ENCODE measurements around the gene TMEM145. TPM values are rescaled to one million over a fixed set of nuclear protein-coding genes. Genes with fewer than 3 reads are reported as not detected.

Gene TMEM145
- polyA plus RNA-seq, 1 donor (not counting 4 experiments of a cell fraction or from before 2014, with no cell fraction given): not detected

DNA sequence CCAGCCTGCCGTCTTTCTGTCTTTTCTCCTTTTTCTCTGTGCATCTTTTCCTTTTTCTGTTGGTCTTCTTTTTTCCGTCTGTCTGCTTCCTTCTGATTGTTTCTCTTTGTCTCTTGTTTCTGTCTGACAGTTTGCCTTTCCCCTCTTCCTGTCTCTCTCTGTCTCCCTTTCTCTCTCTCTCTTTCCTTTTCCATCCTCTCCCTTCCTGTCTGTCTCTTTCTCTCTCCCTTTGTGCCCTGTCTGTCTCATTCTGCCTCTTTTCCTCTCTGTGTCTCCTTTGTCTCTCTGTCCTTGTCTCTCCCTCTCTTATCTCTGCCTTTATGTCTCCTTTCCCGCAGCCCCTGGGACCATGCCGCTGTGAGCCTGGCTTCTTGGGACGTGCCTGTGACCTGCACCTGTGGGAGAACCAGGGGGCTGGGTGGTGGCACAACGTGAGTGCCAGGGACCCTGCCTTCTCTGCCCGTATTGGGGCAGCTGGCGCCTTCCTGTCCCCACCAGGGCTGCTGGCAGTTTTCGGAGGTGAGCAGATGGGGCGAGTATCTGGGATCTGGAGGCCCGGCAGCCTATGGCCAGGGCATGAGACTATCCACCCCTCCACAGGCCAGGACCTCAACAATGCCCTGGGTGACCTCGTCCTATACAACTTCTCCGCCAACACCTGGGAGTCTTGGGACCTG, 21.7 kb downstream of the TMEM145 start:
- DNase-seq (ENCODE audit: low read depth, low spot score) (no peak), FAIRE-seq (no peak)
- peaks cover 3 to 9% of the 10 kb centered on the region in 2 experiments for H3K36me3 ChIP-seq (ENCODE audit: control insufficient read depth in 2 of 2, extremely low read depth in 1 of 2, insufficient read depth in 2 of 2, low read length in 2 of 2)
- H2AFZ ChIP-seq (ENCODE audit: control insufficient read depth, low read length): no peak overlapping the region
- H4K20me1 ChIP-seq (ENCODE audit: control insufficient read depth, extremely low read depth, insufficient read depth, low read length): no peaks in the 10 kb centered on the region
- H3K27me3 ChIP-seq (ENCODE audit: control insufficient read depth, extremely low read depth, insufficient read depth, low read length): no peaks in the 10 kb centered on the region
- no peak overlapping the region for H3K27ac ChIP-seq (ENCODE audit: control insufficient read depth, insufficient read depth, low read length)
- dilution Hi-C loops (cut with MboI; ENCODE audit: extremely low pct_ligation_motif_present, low sequenced_read_pairs): no loop called here
- no peak overlapping the region for H3K4me3 ChIP-seq (ENCODE audit: control insufficient read depth in 2 of 3, extremely low read depth in 1 of 3, insufficient read depth in 2 of 3, low read depth in 1 of 3, low read length in 3 of 3)
- H3K4me1 ChIP-seq (ENCODE audit: control insufficient read depth, extremely low read depth, insufficient read depth, low read length): no peaks in the 10 kb centered on the region
- H3K4me2 ChIP-seq (ENCODE audit: control insufficient read depth, extremely low read depth, insufficient read depth, low read depth, low read length): no peak overlapping the region
- no peaks in the 10 kb centered on the region for H3K9me1 ChIP-seq (ENCODE audit: control insufficient read depth, extremely low read depth, insufficient read depth, low read length)
- no peaks in the 10 kb centered on the region for H3K9me3 ChIP-seq (ENCODE audit: control insufficient read depth, low read depth, low read length)
- H3K79me2 ChIP-seq (ENCODE audit: control insufficient read depth, insufficient read depth, low read length): no peaks in the 10 kb centered on the region
- H3K9ac ChIP-seq (ENCODE audit: control insufficient read depth, extremely low read depth, insufficient read depth, low read length): no peak overlapping the region
- TF ChIP-seq, protein P1, sequence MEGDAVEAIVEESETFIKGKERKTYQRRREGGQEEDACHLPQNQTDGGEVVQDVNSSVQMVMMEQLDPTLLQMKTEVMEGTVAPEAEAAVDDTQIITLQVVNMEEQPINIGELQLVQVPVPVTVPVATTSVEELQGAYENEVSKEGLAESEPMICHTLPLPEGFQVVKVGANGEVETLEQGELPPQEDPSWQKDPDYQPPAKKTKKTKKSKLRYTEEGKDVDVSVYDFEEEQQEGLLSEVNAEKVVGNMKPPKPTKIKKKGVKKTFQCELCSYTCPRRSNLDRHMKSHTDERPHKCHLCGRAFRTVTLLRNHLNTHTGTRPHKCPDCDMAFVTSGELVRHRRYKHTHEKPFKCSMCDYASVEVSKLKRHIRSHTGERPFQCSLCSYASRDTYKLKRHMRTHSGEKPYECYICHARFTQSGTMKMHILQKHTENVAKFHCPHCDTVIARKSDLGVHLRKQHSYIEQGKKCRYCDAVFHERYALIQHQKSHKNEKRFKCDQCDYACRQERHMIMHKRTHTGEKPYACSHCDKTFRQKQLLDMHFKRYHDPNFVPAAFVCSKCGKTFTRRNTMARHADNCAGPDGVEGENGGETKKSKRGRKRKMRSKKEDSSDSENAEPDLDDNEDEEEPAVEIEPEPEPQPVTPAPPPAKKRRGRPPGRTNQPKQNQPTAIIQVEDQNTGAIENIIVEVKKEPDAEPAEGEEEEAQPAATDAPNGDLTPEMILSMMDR (optimal IDR thresholded peaks at IDR 0.05 in 1 of 3, IDR thresholded peaks at IDR 0.05 in 1 of 3, conservative IDR thresholded peaks at IDR 0.05 in 1 of 3; ENCODE audit: extremely low read depth in 1 of 3, insufficient read depth in 2 of 3, low read length in 3 of 3): no peak
- no peak for TF ChIP-seq EZH2 (IDR thresholded peaks at IDR 0.05; ENCODE audit: low read length)

DNA sequence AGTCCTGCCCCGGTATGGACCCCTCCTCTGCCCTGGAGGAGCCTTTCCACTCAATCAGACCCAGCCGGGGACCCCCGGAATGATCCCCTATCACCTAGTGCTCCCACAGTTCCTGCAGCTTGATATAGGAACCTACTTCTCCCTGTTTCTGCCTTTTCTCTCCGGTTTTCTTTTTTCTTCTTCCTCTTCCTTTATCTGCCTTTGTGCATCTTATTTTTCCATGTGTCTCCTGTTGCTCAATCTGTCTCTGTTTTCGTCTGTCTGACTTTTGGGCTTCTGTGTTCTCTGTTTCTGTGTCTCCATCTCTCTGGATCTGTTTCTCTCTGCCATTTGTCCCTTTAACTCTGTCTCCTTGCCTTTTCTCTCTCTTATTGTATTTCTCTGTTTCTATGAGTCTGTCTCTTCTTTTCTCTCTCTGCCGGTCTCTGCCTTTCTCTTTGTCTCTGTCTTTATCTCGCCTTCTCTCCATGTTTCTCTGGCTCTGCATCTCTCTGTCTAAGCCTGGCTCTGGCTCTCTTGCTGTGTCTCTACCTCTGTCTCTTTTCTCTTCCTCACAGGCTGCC, 22.3 kb downstream of the TMEM145 start:
- Histone ChIP-seq H3K36me3 (ENCODE audit: control insufficient read depth in 2 of 2, extremely low read depth in 1 of 2, insufficient read depth in 2 of 2, low read length in 2 of 2) (peaks cover 3 to 9% of the 10 kb centered on the region in 2 experiments), H3K79me2 (ENCODE audit: control insufficient read depth, insufficient read depth, low read length) (no peaks in the 10 kb centered on the region), H3K27me3 (ENCODE audit: control insufficient read depth, extremely low read depth, insufficient read depth, low read length) (no peaks in the 10 kb centered on the region), H4K20me1 (ENCODE audit: control insufficient read depth, extremely low read depth, insufficient read depth, low read length) (no peaks in the 10 kb centered on the region), H3K9me3 (ENCODE audit: control insufficient read depth, low read depth, low read length) (no peaks in the 10 kb centered on the region), H3K4me1 (ENCODE audit: control insufficient read depth, extremely low read depth, insufficient read depth, low read length) (no peaks in the 10 kb centered on the region), H3K9me1 (ENCODE audit: control insufficient read depth, extremely low read depth, insufficient read depth, low read length) (no peaks in the 10 kb centered on the region), H3K9ac (ENCODE audit: control insufficient read depth, extremely low read depth, insufficient read depth, low read length) (no peak overlapping the region), H2AFZ (ENCODE audit: control insufficient read depth, low read length) (no peak overlapping the region), H3K4me2 (ENCODE audit: control insufficient read depth, extremely low read depth, insufficient read depth, low read depth, low read length) (no peak overlapping the region), H3K27ac (ENCODE audit: control insufficient read depth, insufficient read depth, low read length) (no peak overlapping the region), H3K4me3 (ENCODE audit: control insufficient read depth in 2 of 3, extremely low read depth in 1 of 3, insufficient read depth in 2 of 3, low read depth in 1 of 3, low read length in 3 of 3) (no peak overlapping the region)
- no peak for FAIRE-seq
- dilution Hi-C loops (cut with MboI; ENCODE audit: extremely low pct_ligation_motif_present, low sequenced_read_pairs): no loop called here
- TF ChIP-seq EZH2 (IDR thresholded peaks at IDR 0.05; ENCODE audit: low read length): no peak
- TF ChIP-seq, protein P1 (optimal IDR thresholded peaks at IDR 0.05 in 1 of 3, IDR thresholded peaks at IDR 0.05 in 1 of 3, conservative IDR thresholded peaks at IDR 0.05 in 1 of 3; ENCODE audit: extremely low read depth in 1 of 3, insufficient read depth in 2 of 3, low read length in 3 of 3): no peak
- no peak for DNase-seq (ENCODE audit: low read depth, low spot score)

Data from keratinocyte (primary cell).